ENCODE measurements around the gene MC3R. TPM values are rescaled to one million over a fixed set of nuclear protein-coding genes. Genes with fewer than 3 reads are reported as not detected.

MC3R gene
- total RNA-seq, 1 donor from 2014 or later, result not detected

- H3K27me3 ChIP-seq (ENCODE audit: control insufficient read depth in 3 of 3, insufficient read depth in 3 of 3, low read length in 3 of 3), result peaks cover 4 to 21% (median 9%) of the 10 kb centered on the region in 3 donors
- H3K4me1 ChIP-seq (ENCODE audit: control insufficient read depth in 3 of 3, insufficient read depth in 3 of 3, low read length in 3 of 3), result no peaks in the 10 kb centered on the region
- H3K27ac ChIP-seq (ENCODE audit: low read depth, low read length), result no peak overlapping the region
Observed at GRCh38 chr20:56245761-56246160, 2.8 kb upstream of the MC3R start.

GRCh38 chr20:56249244-56249955, 868 bp downstream of the MC3R start:
- Histone ChIP-seq H3K4me1 (ENCODE audit: control insufficient read depth in 3 of 3, insufficient read depth in 3 of 3, low read length in 3 of 3) (no peaks in the 10 kb centered on the region), H3K9me3 (ENCODE audit: control insufficient read depth in 3 of 3, low read length in 3 of 3) (peaks cover 0 to 3% (median 0%) of the 10 kb centered on the region in 3 donors), H3K4me3 (ENCODE audit: low read length in 3 of 3) (no peak overlapping the region), H3K36me3 (ENCODE audit: control insufficient read depth in 3 of 3, insufficient read depth in 3 of 3, low read length in 3 of 3) (no peaks in the 10 kb centered on the region), H3K27ac (ENCODE audit: low read depth, low read length) (no peak overlapping the region), H3K27me3 (ENCODE audit: control insufficient read depth in 3 of 3, insufficient read depth in 3 of 3, low read length in 3 of 3) (peaks cover 4 to 29% (median 11%) of the 10 kb centered on the region in 3 donors), H3K9ac (ENCODE audit: low read depth in 1 of 3, low read length in 3 of 3) (no peak overlapping the region)

More at GRCh38 chr20:56245761-56246160, 2.8 kb upstream of the MC3R start:
- H3K4me3 ChIP-seq (ENCODE audit: low read length in 3 of 3), result no peak overlapping the region
- H3K9ac ChIP-seq (ENCODE audit: low read depth in 1 of 3, low read length in 3 of 3), result no peak overlapping the region
- H3K9me3 ChIP-seq (ENCODE audit: control insufficient read depth in 3 of 3, low read length in 3 of 3), result peaks cover 0 to 3% (median 0%) of the 10 kb centered on the region in 3 donors
- no peaks in the 10 kb centered on the region for H3K36me3 ChIP-seq (ENCODE audit: control insufficient read depth in 3 of 3, insufficient read depth in 3 of 3, low read length in 3 of 3)

DNA sequence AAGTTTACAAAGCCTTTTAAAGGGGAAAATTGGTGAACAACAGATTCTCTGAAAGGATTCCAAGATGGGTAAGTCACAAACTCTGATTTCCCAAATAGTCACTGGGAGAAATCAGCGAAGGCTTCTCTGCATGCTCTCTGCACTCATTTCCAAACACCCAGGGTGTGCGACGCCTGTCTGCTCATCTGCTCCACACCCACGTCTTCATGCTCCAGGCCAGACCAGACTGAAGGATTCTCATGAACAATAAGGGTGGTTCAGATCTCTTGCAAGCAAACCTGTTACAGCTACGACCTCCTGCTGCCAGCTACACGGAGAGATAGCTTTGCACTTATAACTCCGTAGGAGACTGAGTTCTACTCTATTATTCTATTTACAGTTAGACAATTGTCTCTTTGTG, 1.4 kb downstream of the MC3R start:
- Histone ChIP-seq H3K4me1 (ENCODE audit: control insufficient read depth in 3 of 3, insufficient read depth in 3 of 3, low read length in 3 of 3) (no peaks in the 10 kb centered on the region), H3K9me3 (ENCODE audit: control insufficient read depth in 3 of 3, low read length in 3 of 3) (peaks cover 0 to 3% (median 0%) of the 10 kb centered on the region in 3 donors), H3K27ac (ENCODE audit: low read depth, low read length) (no peak overlapping the region), H3K27me3 (ENCODE audit: control insufficient read depth in 3 of 3, insufficient read depth in 3 of 3, low read length in 3 of 3) (peaks cover 4 to 30% (median 11%) of the 10 kb centered on the region in 3 donors), H3K36me3 (ENCODE audit: control insufficient read depth in 3 of 3, insufficient read depth in 3 of 3, low read length in 3 of 3) (no peaks in the 10 kb centered on the region), H3K9ac (ENCODE audit: low read depth in 1 of 3, low read length in 3 of 3) (no peak overlapping the region), H3K4me3 (ENCODE audit: low read length in 3 of 3) (no peak overlapping the region)

DNA sequence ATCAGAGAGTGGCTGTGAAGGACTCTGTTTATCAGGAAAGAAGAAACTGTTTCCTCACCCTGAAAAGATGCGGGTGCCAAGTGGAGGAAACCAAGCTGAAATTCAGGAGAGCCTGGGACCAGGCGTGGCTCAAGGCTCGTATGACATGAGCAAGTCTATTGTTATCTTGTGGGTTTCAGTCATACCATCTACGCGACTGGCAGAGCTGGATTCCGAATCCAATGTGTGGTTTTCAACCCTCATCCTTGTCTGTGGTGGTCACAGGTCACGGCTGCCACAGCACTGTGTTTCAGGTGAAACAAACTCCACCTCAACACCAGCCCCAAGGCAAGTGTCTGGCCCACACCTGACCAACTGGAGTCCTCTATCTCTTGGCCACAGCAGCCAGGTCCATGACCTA, 9.1 kb downstream of the MC3R start:
- H3K9me3 ChIP-seq (ENCODE audit: control insufficient read depth in 3 of 3, low read length in 3 of 3), result no peaks in the 10 kb centered on the region
- no peaks in the 10 kb centered on the region for H3K4me1 ChIP-seq (ENCODE audit: control insufficient read depth in 3 of 3, insufficient read depth in 3 of 3, low read length in 3 of 3)
- H3K27ac ChIP-seq (ENCODE audit: low read depth, low read length), result no peak overlapping the region
- no peak overlapping the region for H3K9ac ChIP-seq (ENCODE audit: low read depth in 1 of 3, low read length in 3 of 3)
- no peaks in the 10 kb centered on the region for H3K36me3 ChIP-seq (ENCODE audit: control insufficient read depth in 3 of 3, insufficient read depth in 3 of 3, low read length in 3 of 3)
- no peak overlapping the region for H3K4me3 ChIP-seq (ENCODE audit: low read length in 3 of 3)
- H3K27me3 ChIP-seq (ENCODE audit: control insufficient read depth in 3 of 3, insufficient read depth in 3 of 3, low read length in 3 of 3), result peaks cover 0 to 18% (median 2%) of the 10 kb centered on the region in 3 donors

GRCh38 chr20:56259948-56260347, 11.4 kb downstream of the MC3R start:
- Histone ChIP-seq H3K9me3 (ENCODE audit: control insufficient read depth in 3 of 3, low read length in 3 of 3) (no peaks in the 10 kb centered on the region), H3K9ac (ENCODE audit: low read depth in 1 of 3, low read length in 3 of 3) (no peak overlapping the region), H3K4me1 (ENCODE audit: control insufficient read depth in 3 of 3, insufficient read depth in 3 of 3, low read length in 3 of 3) (no peaks in the 10 kb centered on the region), H3K27ac (ENCODE audit: low read depth, low read length) (no peak overlapping the region), H3K27me3 (ENCODE audit: control insufficient read depth in 3 of 3, insufficient read depth in 3 of 3, low read length in 3 of 3) (peaks cover 0 to 20% (median 0%) of the 10 kb centered on the region in 3 donors), H3K4me3 (ENCODE audit: low read length in 3 of 3) (no peak overlapping the region), H3K36me3 (ENCODE audit: control insufficient read depth in 3 of 3, insufficient read depth in 3 of 3, low read length in 3 of 3) (no peaks in the 10 kb centered on the region)

- H3K9ac ChIP-seq (ENCODE audit: low read depth in 1 of 3, low read length in 3 of 3), result no peak overlapping the region
- no peak overlapping the region for H3K4me3 ChIP-seq (ENCODE audit: low read length in 3 of 3)
- H3K27me3 ChIP-seq (ENCODE audit: control insufficient read depth in 3 of 3, insufficient read depth in 3 of 3, low read length in 3 of 3), result peaks cover 0 to 7% (median 0%) of the 10 kb centered on the region in 3 donors
- H3K9me3 ChIP-seq (ENCODE audit: control insufficient read depth in 3 of 3, low read length in 3 of 3), result no peaks in the 10 kb centered on the region
- H3K4me1 ChIP-seq (ENCODE audit: control insufficient read depth in 3 of 3, insufficient read depth in 3 of 3, low read length in 3 of 3), result no peaks in the 10 kb centered on the region
- H3K36me3 ChIP-seq (ENCODE audit: control insufficient read depth in 3 of 3, insufficient read depth in 3 of 3, low read length in 3 of 3), result no peaks in the 10 kb centered on the region
- no peak overlapping the region for H3K27ac ChIP-seq (ENCODE audit: low read depth, low read length)
Observed at GRCh38 chr20:56268536-56268935, 20.0 kb downstream of the MC3R start.

DNA sequence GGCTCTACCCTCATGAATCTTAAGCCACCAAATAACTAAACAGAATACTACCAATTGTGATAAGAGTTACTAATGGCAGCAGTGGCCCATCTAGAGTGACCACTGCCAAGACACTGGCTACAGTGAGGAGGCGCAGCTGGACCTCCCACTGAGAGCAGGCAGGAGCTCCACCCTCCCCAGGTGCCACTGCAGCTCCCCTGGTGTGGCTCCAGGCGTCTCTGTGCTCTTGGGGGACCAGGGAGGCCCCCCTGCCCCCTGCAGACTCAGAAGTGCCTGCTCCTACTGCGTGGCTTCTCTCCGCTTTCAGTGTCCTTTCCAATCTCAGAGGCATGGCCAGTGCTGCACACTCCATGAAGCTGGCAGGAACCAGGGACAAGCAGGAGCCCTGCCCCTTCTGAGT, 23.4 kb downstream of the MC3R start:
- H3K4me3 ChIP-seq (ENCODE audit: low read length in 3 of 3), result no peak overlapping the region
- no peaks in the 10 kb centered on the region for H3K4me1 ChIP-seq (ENCODE audit: control insufficient read depth in 3 of 3, insufficient read depth in 3 of 3, low read length in 3 of 3)
- H3K27me3 ChIP-seq (ENCODE audit: control insufficient read depth in 3 of 3, insufficient read depth in 3 of 3, low read length in 3 of 3), result no peaks in the 10 kb centered on the region

DNA sequence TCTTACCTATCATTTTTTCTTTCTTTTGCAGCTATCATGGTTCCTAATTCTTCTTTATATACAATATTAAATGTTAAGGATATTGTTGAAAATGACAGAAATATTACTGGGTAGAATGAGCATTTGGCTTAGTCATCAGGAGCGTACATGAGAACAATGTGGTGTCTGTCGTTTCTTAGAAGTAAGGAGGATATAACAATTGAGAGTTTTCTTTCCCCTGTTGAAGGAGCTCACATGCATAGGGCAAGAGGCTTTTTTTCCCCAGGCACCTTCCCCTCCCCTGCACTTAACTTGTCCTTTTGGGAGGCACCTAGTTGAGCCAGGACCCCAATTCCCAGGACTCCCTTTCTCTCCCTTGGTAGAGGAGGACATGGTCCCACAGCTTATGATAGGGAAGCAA, 25.0 kb downstream of the MC3R start:
- H3K9me3 ChIP-seq (ENCODE audit: control insufficient read depth in 3 of 3, low read length in 3 of 3), result no peaks in the 10 kb centered on the region
- no peak overlapping the region for H3K9ac ChIP-seq (ENCODE audit: low read depth in 1 of 3, low read length in 3 of 3)
- no peaks in the 10 kb centered on the region for H3K27me3 ChIP-seq (ENCODE audit: control insufficient read depth in 3 of 3, insufficient read depth in 3 of 3, low read length in 3 of 3)

More for the DNA sequence above, 23.4 kb downstream of the MC3R start:
- H3K27ac ChIP-seq (ENCODE audit: low read depth, low read length), result no peak overlapping the region
- no peaks in the 10 kb centered on the region for H3K36me3 ChIP-seq (ENCODE audit: control insufficient read depth in 3 of 3, insufficient read depth in 3 of 3, low read length in 3 of 3)
- H3K9me3 ChIP-seq (ENCODE audit: control insufficient read depth in 3 of 3, low read length in 3 of 3), result no peaks in the 10 kb centered on the region
- no peak overlapping the region for H3K9ac ChIP-seq (ENCODE audit: low read depth in 1 of 3, low read length in 3 of 3)

DNA sequence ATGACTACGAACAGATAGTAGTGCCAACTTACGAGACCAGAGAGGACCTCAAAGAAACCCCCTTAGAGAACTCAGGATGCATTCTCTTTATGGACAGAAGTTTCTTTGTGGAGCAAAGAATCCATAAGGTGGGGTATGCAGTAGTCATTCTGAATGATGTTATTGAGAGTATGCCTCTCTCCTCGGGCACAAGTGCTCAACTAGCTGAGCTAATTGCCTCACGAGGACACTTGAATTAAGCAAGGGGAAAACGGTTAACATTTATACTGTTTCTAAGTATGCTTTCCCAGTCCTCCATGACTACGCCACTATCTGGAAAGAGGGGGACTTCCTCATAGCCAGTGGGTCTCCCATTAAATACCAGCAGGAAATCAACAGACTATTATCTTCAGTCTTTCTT, 25.6 kb downstream of the MC3R start:
- no peaks in the 10 kb centered on the region for H3K36me3 ChIP-seq (ENCODE audit: control insufficient read depth in 3 of 3, insufficient read depth in 3 of 3, low read length in 3 of 3)
- H3K4me3 ChIP-seq (ENCODE audit: low read length in 3 of 3), result no peak overlapping the region
- no peak overlapping the region for H3K27ac ChIP-seq (ENCODE audit: low read depth, low read length)
- H3K9ac ChIP-seq (ENCODE audit: low read depth in 1 of 3, low read length in 3 of 3), result no peak overlapping the region
- no peaks in the 10 kb centered on the region for H3K4me1 ChIP-seq (ENCODE audit: control insufficient read depth in 3 of 3, insufficient read depth in 3 of 3, low read length in 3 of 3)
- no peaks in the 10 kb centered on the region for H3K27me3 ChIP-seq (ENCODE audit: control insufficient read depth in 3 of 3, insufficient read depth in 3 of 3, low read length in 3 of 3)
- no peaks in the 10 kb centered on the region for H3K9me3 ChIP-seq (ENCODE audit: control insufficient read depth in 3 of 3, low read length in 3 of 3)

More for the DNA sequence above, 25.0 kb downstream of the MC3R start:
- H3K27ac ChIP-seq (ENCODE audit: low read depth, low read length), result no peak overlapping the region
- H3K4me3 ChIP-seq (ENCODE audit: low read length in 3 of 3), result no peak overlapping the region
- no peaks in the 10 kb centered on the region for H3K36me3 ChIP-seq (ENCODE audit: control insufficient read depth in 3 of 3, insufficient read depth in 3 of 3, low read length in 3 of 3)
- no peaks in the 10 kb centered on the region for H3K4me1 ChIP-seq (ENCODE audit: control insufficient read depth in 3 of 3, insufficient read depth in 3 of 3, low read length in 3 of 3)

DNA sequence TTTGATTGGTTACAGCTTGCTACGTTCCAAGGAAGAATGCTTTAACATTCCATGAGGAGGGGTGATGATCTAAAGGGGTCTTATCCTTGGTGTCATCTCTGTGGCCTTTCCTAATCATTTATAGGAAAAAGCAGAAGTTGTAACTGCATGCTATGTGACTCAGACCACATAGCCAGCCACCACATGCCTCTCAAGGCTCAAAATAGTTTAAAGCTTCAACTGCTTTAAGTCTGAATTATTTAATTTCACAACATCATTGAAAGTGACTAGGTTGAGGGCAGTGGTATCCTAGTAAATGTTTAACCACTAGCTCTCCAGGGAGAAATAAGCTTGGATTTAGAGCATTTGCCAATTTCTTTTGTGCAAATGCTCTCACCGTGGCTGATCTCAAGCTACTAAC, 29.7 kb downstream of the MC3R start:
- Histone ChIP-seq H3K9ac (ENCODE audit: low read depth in 1 of 3, low read length in 3 of 3) (no peak overlapping the region), H3K36me3 (ENCODE audit: control insufficient read depth in 3 of 3, insufficient read depth in 3 of 3, low read length in 3 of 3) (no peaks in the 10 kb centered on the region), H3K4me1 (ENCODE audit: control insufficient read depth in 3 of 3, insufficient read depth in 3 of 3, low read length in 3 of 3) (no peaks in the 10 kb centered on the region), H3K27me3 (ENCODE audit: control insufficient read depth in 3 of 3, insufficient read depth in 3 of 3, low read length in 3 of 3) (no peaks in the 10 kb centered on the region), H3K4me3 (ENCODE audit: low read length in 3 of 3) (no peak overlapping the region), H3K9me3 (ENCODE audit: control insufficient read depth in 3 of 3, low read length in 3 of 3) (no peaks in the 10 kb centered on the region), H3K27ac (ENCODE audit: low read depth, low read length) (no peak overlapping the region)

Measured in skeletal muscle tissue (tissue), 4 donors.